GM19467 (cell line): ENCODE data around the gene SP3.

Experiments
- ATAC-seq: cut with Tn5 transposase; IDR thresholded peaks from one replicate; pipeline ENCODE4 v1.9.1; 2021; ENCODE audit warnings: mild to moderate bottlenecking, moderate library complexity; ENCODE audit not compliant: unreplicated experiment

The SP3 gene

GRCh38 chr2:173997269-173997668, 32.1 kb upstream of the SP3 start:
- ATAC-seq: peak; percentile 89

- ATAC-seq: no peak
These were observed 31.6 kb upstream of the SP3 start for GRCh38 chr2:173996766-173997165.

- ATAC-seq: no peak
These were observed 28.3 kb upstream of the SP3 start for GRCh38 chr2:173993459-173993858.

- no peak for ATAC-seq
These were observed 26.8 kb upstream of the SP3 start for GRCh38 chr2:173991856-173992588.

- peak; percentile 61 for ATAC-seq
These were observed 26.0 kb upstream of the SP3 start for GRCh38 chr2:173990970-173991819.

- no peak for ATAC-seq
These were observed 25.1 kb upstream of the SP3 start for GRCh38 chr2:173990245-173990644.

GRCh38 chr2:173989884-173990215, 24.7 kb upstream of the SP3 start:
- no peak for ATAC-seq

GRCh38 chr2:173989160-173989883, 24.1 kb upstream of the SP3 start:
- no peak for ATAC-seq

- no peak for ATAC-seq
These were observed 21.6 kb upstream of the SP3 start for GRCh38 chr2:173986805-173987204.

- ATAC-seq: no peak
These were observed 20.4 kb upstream of the SP3 start for GRCh38 chr2:173985605-173985992.

- ATAC-seq: no peak
These were observed 19.9 kb upstream of the SP3 start for GRCh38 chr2:173984866-173985604.

GRCh38 chr2:173983391-173983871, 18.3 kb upstream of the SP3 start:
- no peak for ATAC-seq

- ATAC-seq: no peak
These were observed 17.7 kb upstream of the SP3 start for GRCh38 chr2:173982918-173983317.

- no peak for ATAC-seq
These were observed 17.1 kb upstream of the SP3 start for GRCh38 chr2:173982182-173982714.

- no peak for ATAC-seq
These were observed 16.3 kb upstream of the SP3 start for GRCh38 chr2:173981520-173981919.

- no peak for ATAC-seq
These were observed 14.7 kb upstream of the SP3 start for GRCh38 chr2:173979751-173980351.

GRCh38 chr2:173978447-173978846, 13.3 kb upstream of the SP3 start:
- no peak for ATAC-seq

GRCh38 chr2:173972636-173973035, 7.5 kb upstream of the SP3 start:
- ATAC-seq: no peak

GRCh38 chr2:173972165-173972564, 7.0 kb upstream of the SP3 start:
- no peak for ATAC-seq

GRCh38 chr2:173970516-173970924, 5.3 kb upstream of the SP3 start:
- no peak for ATAC-seq
